ENCODE measurements around the gene COL6A6. TPM values are rescaled to one million over a fixed set of nuclear protein-coding genes. Genes with fewer than 3 reads are reported as not detected.

COL6A6 gene
- total and polyA plus RNA-seq, 2 experiments from 2014 or later = 0.07 to 0.10 TPM

- Histone ChIP-seq H4K20me1 (replicated peaks; ENCODE audit: insufficient read depth) (no peaks in the 10 kb centered on the region), H3F3A (replicated peaks; ENCODE audit: low read depth) (no peaks in the 10 kb centered on the region), H3K36me3 (ENCODE audit: insufficient read depth) (no peaks in the 10 kb centered on the region), H2AFZ (no peak overlapping the region), H3K4me3 (no peak overlapping the region), H3K4me2 (no peak overlapping the region), H3K79me2 (replicated peaks; ENCODE audit: insufficient read depth) (no peaks in the 10 kb centered on the region), H3K9me2 (ENCODE audit: insufficient read depth) (no peaks in the 10 kb centered on the region), H3K27me3 (ENCODE audit: insufficient read depth) (no peaks in the 10 kb centered on the region), H3K4me1 (ENCODE audit: insufficient read depth) (no peaks in the 10 kb centered on the region), H3K27ac (ENCODE audit: low read depth) (no peak overlapping the region)
- TF ChIP-seq EZH2 (IDR thresholded peaks at IDR 0.05; ENCODE audit: low read depth, unreplicated experiment) (no peak), CTCF (conservative IDR thresholded peaks at IDR 0.05; ENCODE audit: low read depth in 2 of 2) (peak; percentile 16 to 44; a peak in 2 of 4 replicates)
- DNase-seq (ENCODE audit: low spot score) (peak; percentile 17), ATAC-seq (no peak)
- H3K27me3 Mint-ChIP-seq (ENCODE audit: insufficient read depth, low read depth, poor library complexity) = no peaks in the 10 kb centered on the region
- no peaks in the 10 kb centered on the region for H3K36me3 Mint-ChIP-seq (ENCODE audit: low read depth)
- H3K9me3 Mint-ChIP-seq = 0 out of 3 replicates have a peak, but pooled peaks cover 6% of the 10 kb centered on the region
- H3K27ac Mint-ChIP-seq = no peak overlapping the region
- H3K4me3 Mint-ChIP-seq = no peak overlapping the region
- no peaks in the 10 kb centered on the region for H3K4me1 Mint-ChIP-seq
These were observed 48.2 kb downstream of the COL6A6 start for GRCh38 chr3:130565224-130565623.

Other genes starting within 250 kb of the COL6A6 start
- gene COL6A5, start 171.5 kb upstream of the COL6A6 start, total RNA-seq (2014; rRNA removed; shearing (Covaris generic)) = 0.03 TPM in 1 of 2 replicates, not detected in the other
- 0.05 TPM in 1 of 2 replicates, not detected in the other for gene COL6A5, start 171.5 kb upstream of the COL6A6 start, polyA plus RNA-seq (2016; fragmentation: Nextera tagmentation; extraction: Ambion mirVana)
- gene PIK3R4, start 229.7 kb downstream of the COL6A6 start, total RNA-seq (2014; rRNA removed; shearing (Covaris generic)) = 47.5 and 65.1 TPM in 2 replicates
- 48.8 and 61.4 TPM in 2 replicates for gene PIK3R4, start 229.7 kb downstream of the COL6A6 start, polyA plus RNA-seq (2016; fragmentation: Nextera tagmentation; extraction: Ambion mirVana)